MM.1S (cell line): Measurements from ENCODE around the gene CTTNBP2NL.
"Not testable (repeated sequence)": the region's sequence is repeated elsewhere in the genome, so short reads cannot be mapped to it uniquely, and the experiment has no call there.

Source experiments
- DNase-seq: peaks from one replicate; pipeline ENCODE4 v3.0.0-alpha.2; 2015
- H2AFZ ChIP-seq: fragments of 300-600 bp; sonication (generic); 2 replicates; pipeline ENCODE4 v1.6.0; 2016; ENCODE audit warnings: antibody characterized with exemption, low read length
- H3F3A ChIP-seq: fragments of 300-600 bp; sonication (generic); 2 replicates; pipeline ENCODE4 v1.6.1; 2016; ENCODE audit warnings: mild to moderate bottlenecking, antibody characterized with exemption, low read length, moderate library complexity, mixed read lengths; ENCODE audit not compliant: insufficient read depth
- H3K27ac ChIP-seq: fragments of 300-600 bp; sonication (generic); 2 replicates; pipeline ENCODE4 v1.5.1; 2016; ENCODE audit warnings: mild to moderate bottlenecking, low read length
- H3K27me3 ChIP-seq: fragments of 300-600 bp; sonication (generic); replicated peaks from 2 replicates; pipeline ENCODE4 v1.6.0; 2016; ENCODE audit warnings: low read length; ENCODE audit not compliant: insufficient read depth
- H3K36me3 ChIP-seq: fragments of 300-600 bp; sonication (generic); replicated peaks from 2 replicates; pipeline ENCODE4 v1.6.1; 2016; ENCODE audit warnings: mild to moderate bottlenecking, low read length, mixed read lengths; ENCODE audit not compliant: insufficient read depth
- H3K4me1 ChIP-seq: fragments of 300-600 bp; sonication (generic); 2 replicates; pipeline ENCODE4 v1.6.1; 2016; ENCODE audit warnings: low read length, mixed read lengths
- H3K4me2 ChIP-seq: fragments of 300-600 bp; sonication (generic); 2 replicates; pipeline ENCODE4 v1.6.0; 2016; ENCODE audit warnings: low read depth, low read length
- H3K4me3 ChIP-seq: fragments of 300-600 bp; sonication (generic); 2 replicates; pipeline ENCODE4 v1.5.1; 2016; ENCODE audit warnings: low read length, mixed read lengths
- H3K79me2 ChIP-seq: fragments of 300-600 bp; sonication (generic); 2 replicates; pipeline ENCODE4 v1.6.1; 2016; ENCODE audit warnings: mixed run types, low read length, mixed read lengths
- H3K9ac ChIP-seq: fragments of 300-600 bp; sonication (generic); 2 replicates; pipeline ENCODE4 v1.6.1; 2016; ENCODE audit warnings: low read length, mixed read lengths
- H3K9me2 ChIP-seq: fragments of 300-600 bp; sonication (generic); replicated peaks from 2 replicates; pipeline ENCODE4 v1.6.1; 2016; ENCODE audit warnings: mild to moderate bottlenecking, low read length, mixed read lengths; ENCODE audit not compliant: insufficient read depth
- H3K9me3 ChIP-seq: fragments of 300-600 bp; sonication (generic); replicated peaks from 2 replicates; pipeline ENCODE4 v1.6.1; 2016; ENCODE audit warnings: mild to moderate bottlenecking, low read length, mixed read lengths; ENCODE audit not compliant: insufficient read depth
- H4K20me1 ChIP-seq: fragments of 300-600 bp; sonication (generic); 2 replicates; pipeline ENCODE4 v1.6.1; 2016; ENCODE audit warnings: mild to moderate bottlenecking, low read length, moderate library complexity, mixed read lengths; ENCODE audit not compliant: insufficient read depth
- CTCF ChIP-seq: fragments of 300-600 bp; sonication (generic); IDR thresholded peaks from 2 replicates; pipeline ENCODE4 v1.5.1; 2016; ENCODE audit warnings: antibody characterized with exemption, low read length, mixed read lengths
- EZH2 ChIP-seq: fragments of 300-600 bp; sonication (generic); optimal IDR thresholded peaks from 2 replicates; pipeline ENCODE3; 2017; ENCODE audit warnings: low read depth, mild to moderate bottlenecking, antibody characterized with exemption, low read length, mixed read lengths
- EZH2phosphoT487 ChIP-seq: fragments of 300-600 bp; sonication (generic); IDR thresholded peaks from 2 replicates; pipeline ENCODE4 v1.6.1; 2018; ENCODE audit warnings: antibody characterized with exemption, low read length

The CTTNBP2NL gene

GRCh38 chr1:112423207-112423606 lies 27.2 kb downstream of the CTTNBP2NL start:
- Histone ChIP-seq H3K36me3 (no peaks in the 10 kb centered on the region), H3F3A (no peaks in the 10 kb centered on the region), H3K4me2 (no peak overlapping the region), H3K9me3 (no peaks in the 10 kb centered on the region), H3K4me3 (no peak overlapping the region), H3K27ac (no peak overlapping the region), H3K9me2 (no peaks in the 10 kb centered on the region), H2AFZ (no peak overlapping the region), H3K4me1 (no peaks in the 10 kb centered on the region), H3K79me2 (no peaks in the 10 kb centered on the region), H4K20me1 (no peaks in the 10 kb centered on the region), H3K27me3 (no peaks in the 10 kb centered on the region), H3K9ac (no peak overlapping the region)
- TF ChIP-seq EZH2 (no peak), CTCF (no peak), EZH2phosphoT487 (no peak)
- DNase-seq = no peak

- not testable (repeated sequence) for H2AFZ ChIP-seq, H3K9me2 ChIP-seq, H3K27ac ChIP-seq, H3K4me3 ChIP-seq, H3K79me2 ChIP-seq, H3F3A ChIP-seq, H3K4me1 ChIP-seq, H4K20me1 ChIP-seq, H3K4me2 ChIP-seq, H3K9ac ChIP-seq, H3K27me3 ChIP-seq, DNase-seq, H3K36me3 ChIP-seq, H3K9me3 ChIP-seq
These were observed 27.7 kb downstream of the CTTNBP2NL start for GRCh38 chr1:112423666-112424065.

GRCh38 chr1:112429749-112430148 lies 33.7 kb downstream of the CTTNBP2NL start:
- no peak overlapping the region for H3K4me2 ChIP-seq
- no peak overlapping the region for H3K4me3 ChIP-seq
- H3K36me3 ChIP-seq = no peaks in the 10 kb centered on the region
- no peak for DNase-seq
- H3K79me2 ChIP-seq = no peaks in the 10 kb centered on the region
- H3F3A ChIP-seq = no peaks in the 10 kb centered on the region
- TF ChIP-seq EZH2 = no peak
- TF ChIP-seq CTCF = no peak
- TF ChIP-seq EZH2phosphoT487 = no peak
- no peaks in the 10 kb centered on the region for H3K9me2 ChIP-seq
- no peaks in the 10 kb centered on the region for H3K9me3 ChIP-seq
- H3K27me3 ChIP-seq = no peaks in the 10 kb centered on the region
- H4K20me1 ChIP-seq = no peaks in the 10 kb centered on the region
- no peak overlapping the region for H2AFZ ChIP-seq
- no peak overlapping the region for H3K9ac ChIP-seq
- H3K4me1 ChIP-seq = no peaks in the 10 kb centered on the region
- no peak overlapping the region for H3K27ac ChIP-seq

GRCh38 chr1:112431038-112431437 lies 35.0 kb downstream of the CTTNBP2NL start:
- H3K36me3 ChIP-seq = no peaks in the 10 kb centered on the region
- no peak for DNase-seq
- H3K4me3 ChIP-seq = no peak overlapping the region
- H3K9me2 ChIP-seq = no peaks in the 10 kb centered on the region
- H4K20me1 ChIP-seq = no peaks in the 10 kb centered on the region
- H3K27me3 ChIP-seq = no peaks in the 10 kb centered on the region
- no peaks in the 10 kb centered on the region for H3K4me1 ChIP-seq
- no peaks in the 10 kb centered on the region for H3F3A ChIP-seq
- H3K4me2 ChIP-seq = no peak overlapping the region
- TF ChIP-seq EZH2phosphoT487 (no peak), CTCF (no peak), EZH2 (no peak)
- no peak overlapping the region for H3K27ac ChIP-seq
- H3K9me3 ChIP-seq = no peaks in the 10 kb centered on the region
- no peaks in the 10 kb centered on the region for H3K79me2 ChIP-seq
- no peak overlapping the region for H3K9ac ChIP-seq
- no peak overlapping the region for H2AFZ ChIP-seq
